Fibroblast of skin of right quadriceps (primary cell): Measurements from ENCODE around the gene POU2F3.
"Not testable (repeated sequence)": the region's sequence is repeated elsewhere in the genome, so short reads cannot be mapped to it uniquely, and the experiment has no call there.

Experiments
- DNase-seq: peaks from one replicate; pipeline ENCODE4 v3.0.0-alpha.2; 2013

POU2F3 gene

GRCh38 chr11:120256178-120256577, 16.2 kb downstream of the POU2F3 start:
- no peak for DNase-seq

GRCh38 chr11:120256779-120257178, 16.8 kb downstream of the POU2F3 start:
- DNase-seq: no peak

GRCh38 chr11:120257346-120257745, 17.4 kb downstream of the POU2F3 start:
- no peak for DNase-seq

- DNase-seq: no peak
Observed at GRCh38 chr11:120258661-120259060, 18.7 kb downstream of the POU2F3 start.

- DNase-seq: no peak
Observed at GRCh38 chr11:120259241-120259640, 19.3 kb downstream of the POU2F3 start.

- DNase-seq: no peak
Observed at GRCh38 chr11:120259988-120260565, 20.1 kb downstream of the POU2F3 start.

- no peak for DNase-seq
Observed at GRCh38 chr11:120260616-120261015, 20.7 kb downstream of the POU2F3 start.

- no peak for DNase-seq
Observed at GRCh38 chr11:120261321-120261720, 21.4 kb downstream of the POU2F3 start.

GRCh38 chr11:120261931-120262330, 22.0 kb downstream of the POU2F3 start:
- no peak for DNase-seq

GRCh38 chr11:120267319-120267718, 27.4 kb downstream of the POU2F3 start:
- DNase-seq: no peak

- no peak for DNase-seq
Observed at GRCh38 chr11:120268686-120269085, 28.7 kb downstream of the POU2F3 start.

- no peak for DNase-seq
Observed at GRCh38 chr11:120270386-120270785, 30.4 kb downstream of the POU2F3 start.

- no peak for DNase-seq
Observed at GRCh38 chr11:120271672-120272071, 31.7 kb downstream of the POU2F3 start.

GRCh38 chr11:120272303-120272702, 32.4 kb downstream of the POU2F3 start:
- DNase-seq: peak; percentile 78

- DNase-seq: peak; percentile 54
Observed at GRCh38 chr11:120273432-120273831, 33.5 kb downstream of the POU2F3 start.

GRCh38 chr11:120273956-120274355, 34.0 kb downstream of the POU2F3 start:
- DNase-seq: not testable (repeated sequence)

- DNase-seq: no peak
Observed at GRCh38 chr11:120279502-120279901, 39.6 kb downstream of the POU2F3 start.

GRCh38 chr11:120280600-120281051, 40.7 kb downstream of the POU2F3 start:
- no peak for DNase-seq

GRCh38 chr11:120281143-120281795, 41.3 kb downstream of the POU2F3 start:
- no peak for DNase-seq

GRCh38 chr11:120283124-120283523, 43.2 kb downstream of the POU2F3 start:
- no peak for DNase-seq

- DNase-seq: no peak
Observed at GRCh38 chr11:120284272-120284671, 44.3 kb downstream of the POU2F3 start.

GRCh38 chr11:120285256-120285655, 45.3 kb downstream of the POU2F3 start:
- DNase-seq: peak; percentile 62

GRCh38 chr11:120288021-120288420, 48.1 kb downstream of the POU2F3 start:
- no peak for DNase-seq

- no peak for DNase-seq
Observed at GRCh38 chr11:120289426-120289825, 49.5 kb downstream of the POU2F3 start.

GRCh38 chr11:120290956-120291355, 51.0 kb downstream of the POU2F3 start:
- no peak for DNase-seq
